Sigmoid colon (tissue), 7 donors: ENCODE results near the gene NUPR1. TPM values are rescaled to one million over a fixed set of nuclear protein-coding genes. Genes with fewer than 3 reads are reported as not detected.

Experiments
- DNase-seq: peaks from one replicate; pipeline ENCODE4 v3.0.0-alpha.2; 2019
- H3K27ac ChIP-seq, 4 donors: fragments of 200-600 bp; sonication (generic); one replicate each; pipeline ENCODE4 v1.5.1; 2016 to 2019; ENCODE audit warnings: mild to moderate bottlenecking in 1 of 4
- H3K27me3 ChIP-seq, 3 donors: fragments of 200-600 bp; sonication (generic); one replicate each; pipeline ENCODE4 v1.5.1; 2019; ENCODE audit warnings: mild to moderate bottlenecking in 1 of 3
- H3K36me3 ChIP-seq, 4 donors: fragments of 200-600 bp; sonication (generic); one replicate each; pipeline ENCODE4 v1.5.1; 2016 to 2019
- H3K4me1 ChIP-seq, 4 donors: fragments of 200-600 bp; sonication (generic); one replicate each; pipeline ENCODE4 v1.5.1; 2017 to 2019
- H3K4me3 ChIP-seq, 4 donors: fragments of 200-600 bp; sonication (generic); one replicate each; pipeline ENCODE4 v1.5.1; 2017 to 2019; ENCODE audit warnings: mild to moderate bottlenecking in 2 of 4, moderate library complexity in 1 of 4
- H3K9me3 ChIP-seq, 4 donors: fragments of 200-600 bp in 3 of 4; sonication (generic) in 3 of 4; one replicate each; pipeline versions ENCODE4 v1.5.1 to v1.6.1; 2013 to 2019
- EP300 ChIP-seq, 4 donors: sonication (generic); formaldehyde crosslinking; IDR thresholded peaks; one replicate each; pipeline ENCODE4 v1.6.1; 2017; ENCODE audit warnings: antibody characterized with exemption in 4 of 4
- POLR2A ChIP-seq, 2 donors: fragments of 450-650 bp; IDR thresholded peaks; one replicate each; pipeline ENCODE4 v1.6.1; 2016; ENCODE audit warnings: antibody characterized with exemption in 2 of 2, mild to moderate bottlenecking in 2 of 2, moderate library complexity in 2 of 2
- POLR2AphosphoS5 ChIP-seq, 4 donors: sonication (generic); formaldehyde crosslinking; IDR thresholded peaks; one replicate each; pipeline ENCODE4 v1.6.1; 2017; ENCODE audit warnings: antibody characterized with exemption in 4 of 4
- WGBS, 2 donors: extraction: QIAGEN DNeasy Blood & Tissue Kit; methylation state at CpG; one replicate each; pipeline ENCODE4 v1.1.7; 2013; 5-methylcytosine and 5-hydroxymethylcytosine counted together
- intact Hi-C: fragments of 100-400 bp; cut with DNase I; formaldehyde crosslinking; loops from one replicate; pipeline ENCODE4 v1.15.1; 2023
- polyA plus RNA-seq, 3 donors: library from polyadenylated mRNA; stranded (reverse); fragments of 200-250 nt; gene quantifications; one replicate each; pipeline ENCODE4 v1.2.3, GENCODE V29; 2013
- total RNA-seq, 4 donors: library from RNA; depleted of rRNA; stranded (reverse); fragments of >200 nt; gene quantifications; one replicate each; pipeline ENCODE4 v1.1.0, GENCODE V29; 2016
- TF ChIP-seq, protein P1 (sequence below), 4 experiments: fragments of 450-650 bp in 3 of 4; fragments of 200-600 bp in 1 of 4; IDR thresholded peaks; one replicate each; pipeline ENCODE4 v1.5.1; 2016 to 2019; ENCODE audit warnings: antibody characterized with exemption in 4 of 4, mild to moderate bottlenecking in 3 of 4, moderate library complexity in 2 of 4
- donor health status: healthy with polysubstance abuse.
- donor health status: Bipolar disorder and iron deficiency.
- donor health status: healthy.

Gene NUPR1
- total and polyA plus RNA-seq, 7 donors: 48.6 to 318 (median 70.8) TPM

- intact Hi-C loops: no loop called here
- no peak overlapping the region for H3K27ac ChIP-seq
- H3K36me3 ChIP-seq: peaks cover 0 to 12% (median 0%) of the 10 kb centered on the region in 4 donors
- TF ChIP-seq POLR2A (IDR thresholded peaks at IDR 0.05): no peak
- TF ChIP-seq EP300 (IDR thresholded peaks at IDR 0.05): no peak
- TF ChIP-seq, protein P1, sequence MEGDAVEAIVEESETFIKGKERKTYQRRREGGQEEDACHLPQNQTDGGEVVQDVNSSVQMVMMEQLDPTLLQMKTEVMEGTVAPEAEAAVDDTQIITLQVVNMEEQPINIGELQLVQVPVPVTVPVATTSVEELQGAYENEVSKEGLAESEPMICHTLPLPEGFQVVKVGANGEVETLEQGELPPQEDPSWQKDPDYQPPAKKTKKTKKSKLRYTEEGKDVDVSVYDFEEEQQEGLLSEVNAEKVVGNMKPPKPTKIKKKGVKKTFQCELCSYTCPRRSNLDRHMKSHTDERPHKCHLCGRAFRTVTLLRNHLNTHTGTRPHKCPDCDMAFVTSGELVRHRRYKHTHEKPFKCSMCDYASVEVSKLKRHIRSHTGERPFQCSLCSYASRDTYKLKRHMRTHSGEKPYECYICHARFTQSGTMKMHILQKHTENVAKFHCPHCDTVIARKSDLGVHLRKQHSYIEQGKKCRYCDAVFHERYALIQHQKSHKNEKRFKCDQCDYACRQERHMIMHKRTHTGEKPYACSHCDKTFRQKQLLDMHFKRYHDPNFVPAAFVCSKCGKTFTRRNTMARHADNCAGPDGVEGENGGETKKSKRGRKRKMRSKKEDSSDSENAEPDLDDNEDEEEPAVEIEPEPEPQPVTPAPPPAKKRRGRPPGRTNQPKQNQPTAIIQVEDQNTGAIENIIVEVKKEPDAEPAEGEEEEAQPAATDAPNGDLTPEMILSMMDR (IDR thresholded peaks at IDR 0.05): no peak
- no peak for TF ChIP-seq POLR2AphosphoS5 (IDR thresholded peaks at IDR 0.05)
- 93 to 95% methylated on average over 8 of the region's 8 CpGs for WGBS, 2 donors
- H3K4me1 ChIP-seq: peaks cover 0 to 27% (median 22%) of the 10 kb centered on the region in 4 donors
- H3K27me3 ChIP-seq: no peaks in the 10 kb centered on the region
- no peaks in the 10 kb centered on the region for H3K9me3 ChIP-seq
- no peak for DNase-seq
- H3K4me3 ChIP-seq: no peak overlapping the region
These were observed 36.8 kb upstream of the NUPR1 start for GRCh38 chr16:28575446-28576109.

GRCh38 chr16:28574925-28575324 lies 36.2 kb upstream of the NUPR1 start:
- intact Hi-C loops: no loop called here
- Histone ChIP-seq H3K27me3 (no peaks in the 10 kb centered on the region), H3K4me3 (no peak overlapping the region), H3K4me1 (peaks cover 0 to 27% (median 22%) of the 10 kb centered on the region in 4 donors), H3K27ac (no peak overlapping the region), H3K36me3 (peaks cover 0 to 6% (median 0%) of the 10 kb centered on the region in 4 donors), H3K9me3 (no peaks in the 10 kb centered on the region)
- 95 to 98% methylated on average over 2 of the region's 2 CpGs for WGBS, 2 donors
- TF ChIP-seq, protein P1 (IDR thresholded peaks at IDR 0.05): no peak
- no peak for TF ChIP-seq POLR2A (IDR thresholded peaks at IDR 0.05)
- TF ChIP-seq POLR2AphosphoS5 (IDR thresholded peaks at IDR 0.05): no peak
- no peak for TF ChIP-seq EP300 (IDR thresholded peaks at IDR 0.05)
- DNase-seq: no peak

GRCh38 chr16:28573738-28574718 lies 35.3 kb upstream of the NUPR1 start:
- no peak for TF ChIP-seq POLR2A (IDR thresholded peaks at IDR 0.05)
- TF ChIP-seq, protein P1 (IDR thresholded peaks at IDR 0.05): no peak
- TF ChIP-seq POLR2AphosphoS5 (IDR thresholded peaks at IDR 0.05): no peak
- no peak for TF ChIP-seq EP300 (IDR thresholded peaks at IDR 0.05)
- intact Hi-C loops: no loop called here
- DNase-seq: no peak
- peaks cover 0 to 6% (median 0%) of the 10 kb centered on the region in 4 donors for H3K36me3 ChIP-seq
- H3K27ac ChIP-seq: peak overlapping the region in 1 of 4 donors; percentile 64
- peaks cover 0 to 27% (median 22%) of the 10 kb centered on the region in 4 donors for H3K4me1 ChIP-seq
- WGBS, 2 donors: 83 to 84% methylated on average over 17 of the region's 17 CpGs
- H3K9me3 ChIP-seq: no peaks in the 10 kb centered on the region
- no peak overlapping the region for H3K4me3 ChIP-seq
- H3K27me3 ChIP-seq: no peaks in the 10 kb centered on the region

- Histone ChIP-seq H3K4me3 (no peak overlapping the region), H3K4me1 (peaks cover 0 to 27% (median 22%) of the 10 kb centered on the region in 4 donors), H3K27ac (peak overlapping the region; percentile 23 to 64 (median 44)), H3K27me3 (no peaks in the 10 kb centered on the region), H3K9me3 (no peaks in the 10 kb centered on the region), H3K36me3 (peaks cover 0 to 3% (median 0%) of the 10 kb centered on the region in 4 donors)
- intact Hi-C loops: no loop called here
- no peak for DNase-seq
- 71 to 86% methylated on average over 15 of the region's 15 CpGs for WGBS, 2 donors
- TF ChIP-seq EP300 (IDR thresholded peaks at IDR 0.05) (no peak), POLR2AphosphoS5 (IDR thresholded peaks at IDR 0.05) (no peak), POLR2A (IDR thresholded peaks at IDR 0.05) (no peak)
- TF ChIP-seq, protein P1 (IDR thresholded peaks at IDR 0.05): no peak
These were observed 34.1 kb upstream of the NUPR1 start for GRCh38 chr16:28572696-28573510.
